ENCODE results near the gene POLE2.

Gene POLE2

GRCh38 chr14:49598485-49599300, 89.3 kb downstream of the POLE2 start, which contains the start of gene LRR1:
TSS of gene LRR1 (plus strand) at chr14:49598940. CDS start at chr14:49599021, 81 bp downstream.
- Histone ChIP-seq H4K20me1 (0 out of 2 replicates have a peak, but pooled peaks cover 6% of the 10 kb centered on the region), H3K36me3 (peaks cover 24% of the 10 kb centered on the region), H3K4me3 (peak within 1 kb of the TSS; percentile 88), H3K9ac (peak within 1 kb of the TSS; percentile 98), H3K9me3 (no peaks in the 10 kb centered on the region), H3K27me3 (no peaks in the 10 kb centered on the region), H3K27ac (peak within 1 kb of the TSS; percentile 99), H3K4me1 (peaks cover 29% of the 10 kb centered on the region), H3K4me2 (peak within 1 kb of the TSS; percentile 89)
- TF ChIP-seq Cebpa-rat (IDR thresholded peaks at IDR 0.05): no peak

DNA sequence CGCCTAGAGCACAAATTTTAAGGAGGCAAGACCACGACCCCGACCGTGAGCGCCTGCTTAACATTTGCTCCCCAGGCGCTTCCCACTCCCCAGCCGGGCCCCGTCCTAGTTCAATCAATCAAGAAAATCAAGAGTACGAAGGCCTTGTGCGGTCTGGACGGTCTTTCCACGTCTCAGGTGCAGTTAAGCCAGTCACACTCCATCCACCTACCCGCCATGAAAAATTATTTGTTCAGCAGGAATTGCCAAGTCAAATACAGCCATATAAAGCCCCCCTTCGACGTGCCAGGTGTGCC, 89.9 kb downstream of the POLE2 start:
- Histone ChIP-seq H3K27ac (peak overlapping the region; percentile 99), H3K4me3 (peak overlapping the region; percentile 88), H3K4me2 (peak overlapping the region; percentile 89), H3K36me3 (peaks cover 18% of the 10 kb centered on the region), H3K4me1 (peaks cover 29% of the 10 kb centered on the region), H3K27me3 (no peaks in the 10 kb centered on the region), H4K20me1 (0 out of 2 replicates have a peak, but pooled peaks cover 6% of the 10 kb centered on the region), H3K9ac (peak overlapping the region; percentile 98), H3K9me3 (no peaks in the 10 kb centered on the region)
- TF ChIP-seq Cebpa-rat (IDR thresholded peaks at IDR 0.05): no peak

GRCh38 chr14:49594347-49595091, 93.5 kb downstream of the POLE2 start:
- Histone ChIP-seq H3K9ac (no peak overlapping the region), H3K27me3 (no peaks in the 10 kb centered on the region), H3K4me2 (no peak overlapping the region), H4K20me1 (no peaks in the 10 kb centered on the region), H3K36me3 (no peaks in the 10 kb centered on the region), H3K9me3 (no peaks in the 10 kb centered on the region), H3K27ac (no peak overlapping the region), H3K4me3 (no peak overlapping the region), H3K4me1 (peaks cover 17% of the 10 kb centered on the region)
- no peak for TF ChIP-seq Cebpa-rat (IDR thresholded peaks at IDR 0.05)
